ENCODE results near the gene AQP2. TPM values are rescaled to one million over a fixed set of nuclear protein-coding genes. Genes with fewer than 3 reads are reported as not detected.

The AQP2 gene
- polyA plus RNA-seq, 1 of the 3 experiments (the other 2 are of a cell fraction) = not detected

DNA sequence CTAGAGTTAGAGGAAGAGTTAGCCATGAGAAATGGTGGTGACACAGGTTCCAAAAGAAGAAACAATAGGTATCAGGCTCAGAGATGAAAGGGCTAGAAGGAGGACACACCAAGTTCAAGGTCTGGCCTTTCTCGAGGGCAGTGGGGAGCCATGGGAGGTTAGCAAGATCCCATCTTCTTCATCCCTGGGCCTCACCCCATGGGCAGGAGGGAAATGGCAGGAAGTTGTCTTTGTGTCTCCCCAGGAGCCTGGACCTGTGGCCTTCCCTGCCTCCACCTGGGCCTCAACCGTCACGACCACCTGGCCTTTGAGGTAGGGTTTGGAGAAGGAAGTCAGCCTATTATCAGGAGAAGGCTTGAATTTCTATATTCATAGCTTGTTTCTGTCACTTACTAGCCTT lies 5.8 kb upstream of the AQP2 start:
- ChIA-PET POLR2A (interaction anchor here (1.8 kb wide), 1 partner anchor 76 kb away, joined by 5 read pairs; no protein-coding TSS in a partner anchor), CTCF (interaction anchor here (0.8 to 6.1 kb wide), 24 partner anchors 10 to 323 kb away, joined by 3 to 101 read pairs (median 12); partner anchors contain the start of genes AQP5 and COX14)
- no peak overlapping the region for H3K27ac ChIP-seq (ENCODE audit: low read depth in 2 of 2, low read length in 1 of 2)
- no peak overlapping the region for H3K4me3 ChIP-seq (ENCODE audit: low read depth in 2 of 2, low read length in 1 of 2)
- TF ChIP-seq RAD21 (IDR thresholded peaks at IDR 0.05; ENCODE audit: low read length) = no peak
- no peak for TF ChIP-seq TEAD4 (IDR thresholded peaks at IDR 0.05; ENCODE audit: borderline replicate concordance, insufficient read depth)
- no peak for TF ChIP-seq CHD2 (IDR thresholded peaks at IDR 0.05; ENCODE audit: low read length, partially characterized antibody)
- no peak for TF ChIP-seq POLR2AphosphoS5 (IDR thresholded peaks at IDR 0.05; ENCODE audit: low read depth, low read length)
- no peak overlapping the region for H3K9ac ChIP-seq
- no peak overlapping the region; the same call in 1 of the 2 replicates for H3K4me2 ChIP-seq
- H3K27me3 ChIP-seq (ENCODE audit: insufficient read depth) = no peaks in the 10 kb centered on the region
- no peaks in the 10 kb centered on the region for H3K79me2 ChIP-seq (ENCODE audit: insufficient read depth)
- WGBS (ENCODE audit: low lambda C conversion rate) = 94% methylated on average over 3 of the region's 3 CpGs
- H3K9me2 ChIP-seq = no peaks in the 10 kb centered on the region
- no peak for DNase-seq
- no peaks in the 10 kb centered on the region for H3F3A ChIP-seq (replicated peaks; ENCODE audit: insufficient read depth)
- H3K9me3 ChIP-seq = no peaks in the 10 kb centered on the region
- no peak overlapping the region for H2AFZ ChIP-seq (ENCODE audit: low read depth)
- peaks cover 0 to 8% of the 10 kb centered on the region in 2 experiments; a peak in 1 of 4 replicates for H3K4me1 ChIP-seq (ENCODE audit: control insufficient read depth in 1 of 2, insufficient read depth in 2 of 2, low read depth in 1 of 2, low read length in 1 of 2)
- H3K36me3 ChIP-seq (replicated peaks in 1 of 2; ENCODE audit: control insufficient read depth in 1 of 2, insufficient read depth in 2 of 2, low read length in 1 of 2) = no peaks in the 10 kb centered on the region
- no peaks in the 10 kb centered on the region for H4K20me1 ChIP-seq (ENCODE audit: insufficient read depth)

DNA sequence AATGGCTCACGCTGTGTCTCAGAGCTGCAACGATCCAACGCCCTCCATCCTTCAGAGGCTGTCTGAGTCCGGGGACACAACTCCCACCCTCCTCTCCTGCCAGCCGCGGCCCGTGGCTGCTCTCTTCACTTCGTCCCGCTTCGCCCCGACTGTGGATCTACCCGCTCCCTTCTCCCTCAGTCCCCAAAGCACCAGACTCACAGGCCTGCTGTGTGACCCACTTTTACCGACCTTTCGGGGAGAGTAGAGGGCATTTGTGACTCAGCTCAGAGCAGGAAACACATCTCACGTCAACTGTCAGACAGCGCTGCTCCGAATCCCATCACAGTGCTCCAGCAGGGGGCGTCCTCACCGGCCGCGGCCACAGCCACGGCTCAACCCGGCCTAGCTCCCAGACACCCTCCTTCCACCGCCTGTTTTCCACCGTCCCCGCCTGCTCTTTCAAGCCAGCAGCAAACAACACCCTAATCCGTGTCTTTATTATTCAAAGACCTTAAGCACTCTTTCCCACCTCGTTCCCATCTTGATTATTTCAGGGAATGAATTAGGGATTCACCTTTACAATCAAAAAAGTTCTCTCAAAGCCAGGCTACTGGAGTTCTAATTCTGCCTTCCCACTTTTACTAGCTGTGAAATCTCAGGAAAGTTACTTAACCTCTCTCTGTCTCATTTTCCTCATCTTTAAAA lies 5.0 kb upstream of the AQP2 start:
- H2AFZ ChIP-seq (ENCODE audit: low read depth) = peak overlapping the region; percentile 87
- H3K4me2 ChIP-seq = peak overlapping the region; percentile 61
- no peaks in the 10 kb centered on the region for H3K9me3 ChIP-seq
- H3K9ac ChIP-seq = no peak overlapping the region
- WGBS (ENCODE audit: low lambda C conversion rate) = 12% methylated on average over 23 of the region's 28 CpGs
- H3K27me3 ChIP-seq (ENCODE audit: insufficient read depth) = no peaks in the 10 kb centered on the region
- no peaks in the 10 kb centered on the region for H3F3A ChIP-seq (replicated peaks; ENCODE audit: insufficient read depth)
- H3K4me1 ChIP-seq (ENCODE audit: control insufficient read depth in 1 of 2, insufficient read depth in 2 of 2, low read depth in 1 of 2, low read length in 1 of 2) = peaks cover 0 to 17% of the 10 kb centered on the region in 2 experiments; a peak in 1 of 4 replicates
- no peaks in the 10 kb centered on the region for H3K36me3 ChIP-seq (replicated peaks in 1 of 2; ENCODE audit: control insufficient read depth in 1 of 2, insufficient read depth in 2 of 2, low read length in 1 of 2)
- POLR2A ChIA-PET = interaction anchor here (0.8 to 1.8 kb wide), 4 partner anchors 23 to 139 kb away, joined by 3 to 5 read pairs (median 3); partner anchors contain the start of gene SMARCD1
- no peaks in the 10 kb centered on the region for H4K20me1 ChIP-seq (ENCODE audit: insufficient read depth)
- CTCF ChIA-PET = interaction anchor here (0.5 to 6.1 kb wide), 46 partner anchors 10 to 323 kb away, joined by 3 to 101 read pairs (median 6); partner anchors contain the start of genes AQP5, BCDIN3D, COX14 and FAIM2
- DNase-seq = peak; percentile 91
- H3K4me3 ChIP-seq (ENCODE audit: low read depth in 2 of 2, low read length in 1 of 2) = peak overlapping the region; percentile 33 to 36; a peak in 3 of 4 replicates
- H3K27ac ChIP-seq (ENCODE audit: low read depth in 2 of 2, low read length in 1 of 2) = peak overlapping the region in 1 of 2 experiments; percentile 29; a peak in 1 of 4 replicates
- no peaks in the 10 kb centered on the region for H3K9me2 ChIP-seq
- no peaks in the 10 kb centered on the region for H3K79me2 ChIP-seq (ENCODE audit: insufficient read depth)
- no peak for TF ChIP-seq MEF2A (IDR thresholded peaks at IDR 0.05; ENCODE audit: borderline replicate concordance, low read depth)
- TF ChIP-seq, protein P1, sequence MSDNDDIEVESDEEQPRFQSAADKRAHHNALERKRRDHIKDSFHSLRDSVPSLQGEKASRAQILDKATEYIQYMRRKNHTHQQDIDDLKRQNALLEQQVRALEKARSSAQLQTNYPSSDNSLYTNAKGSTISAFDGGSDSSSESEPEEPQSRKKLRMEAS (IDR thresholded peaks at IDR 0.05; ENCODE audit: low read depth) = peak; percentile 70; the same call in 1 of the 2 replicates
- TF ChIP-seq, protein P2, sequence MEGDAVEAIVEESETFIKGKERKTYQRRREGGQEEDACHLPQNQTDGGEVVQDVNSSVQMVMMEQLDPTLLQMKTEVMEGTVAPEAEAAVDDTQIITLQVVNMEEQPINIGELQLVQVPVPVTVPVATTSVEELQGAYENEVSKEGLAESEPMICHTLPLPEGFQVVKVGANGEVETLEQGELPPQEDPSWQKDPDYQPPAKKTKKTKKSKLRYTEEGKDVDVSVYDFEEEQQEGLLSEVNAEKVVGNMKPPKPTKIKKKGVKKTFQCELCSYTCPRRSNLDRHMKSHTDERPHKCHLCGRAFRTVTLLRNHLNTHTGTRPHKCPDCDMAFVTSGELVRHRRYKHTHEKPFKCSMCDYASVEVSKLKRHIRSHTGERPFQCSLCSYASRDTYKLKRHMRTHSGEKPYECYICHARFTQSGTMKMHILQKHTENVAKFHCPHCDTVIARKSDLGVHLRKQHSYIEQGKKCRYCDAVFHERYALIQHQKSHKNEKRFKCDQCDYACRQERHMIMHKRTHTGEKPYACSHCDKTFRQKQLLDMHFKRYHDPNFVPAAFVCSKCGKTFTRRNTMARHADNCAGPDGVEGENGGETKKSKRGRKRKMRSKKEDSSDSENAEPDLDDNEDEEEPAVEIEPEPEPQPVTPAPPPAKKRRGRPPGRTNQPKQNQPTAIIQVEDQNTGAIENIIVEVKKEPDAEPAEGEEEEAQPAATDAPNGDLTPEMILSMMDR (IDR thresholded peaks at IDR 0.05) = peak; percentile 96
- no peak for TF ChIP-seq NRF1 (IDR thresholded peaks at IDR 0.05; ENCODE audit: low read depth, low read length)
- TF ChIP-seq, protein P3, sequence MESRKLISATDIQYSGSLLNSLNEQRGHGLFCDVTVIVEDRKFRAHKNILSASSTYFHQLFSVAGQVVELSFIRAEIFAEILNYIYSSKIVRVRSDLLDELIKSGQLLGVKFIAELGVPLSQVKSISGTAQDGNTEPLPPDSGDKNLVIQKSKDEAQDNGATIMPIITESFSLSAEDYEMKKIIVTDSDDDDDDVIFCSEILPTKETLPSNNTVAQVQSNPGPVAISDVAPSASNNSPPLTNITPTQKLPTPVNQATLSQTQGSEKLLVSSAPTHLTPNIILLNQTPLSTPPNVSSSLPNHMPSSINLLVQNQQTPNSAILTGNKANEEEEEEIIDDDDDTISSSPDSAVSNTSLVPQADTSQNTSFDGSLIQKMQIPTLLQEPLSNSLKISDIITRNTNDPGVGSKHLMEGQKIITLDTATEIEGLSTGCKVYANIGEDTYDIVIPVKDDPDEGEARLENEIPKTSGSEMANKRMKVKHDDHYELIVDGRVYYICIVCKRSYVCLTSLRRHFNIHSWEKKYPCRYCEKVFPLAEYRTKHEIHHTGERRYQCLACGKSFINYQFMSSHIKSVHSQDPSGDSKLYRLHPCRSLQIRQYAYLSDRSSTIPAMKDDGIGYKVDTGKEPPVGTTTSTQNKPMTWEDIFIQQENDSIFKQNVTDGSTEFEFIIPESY (IDR thresholded peaks at IDR 0.05; ENCODE audit: borderline replicate concordance, low read depth) = no peak
- TF ChIP-seq, protein P4, sequence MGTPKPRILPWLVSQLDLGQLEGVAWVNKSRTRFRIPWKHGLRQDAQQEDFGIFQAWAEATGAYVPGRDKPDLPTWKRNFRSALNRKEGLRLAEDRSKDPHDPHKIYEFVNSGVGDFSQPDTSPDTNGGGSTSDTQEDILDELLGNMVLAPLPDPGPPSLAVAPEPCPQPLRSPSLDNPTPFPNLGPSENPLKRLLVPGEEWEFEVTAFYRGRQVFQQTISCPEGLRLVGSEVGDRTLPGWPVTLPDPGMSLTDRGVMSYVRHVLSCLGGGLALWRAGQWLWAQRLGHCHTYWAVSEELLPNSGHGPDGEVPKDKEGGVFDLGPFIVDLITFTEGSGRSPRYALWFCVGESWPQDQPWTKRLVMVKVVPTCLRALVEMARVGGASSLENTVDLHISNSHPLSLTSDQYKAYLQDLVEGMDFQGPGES (IDR thresholded peaks at IDR 0.05; ENCODE audit: low read depth, low read length) = no peak
- TF ChIP-seq EZH2phosphoT487 (IDR thresholded peaks at IDR 0.05; ENCODE audit: borderline replicate concordance, low read depth) = no peak
- peak; percentile 57; the same call in 1 of the 2 replicates for TF ChIP-seq MXI1 (IDR thresholded peaks at IDR 0.05; ENCODE audit: low read depth, low read length)
- TF ChIP-seq ELF1 (IDR thresholded peaks at IDR 0.05) = no peak
- TF ChIP-seq NFIC (IDR thresholded peaks at IDR 0.05; ENCODE audit: borderline replicate concordance) = peak; percentile 28; the same call in 1 of the 2 replicates
- TF ChIP-seq, protein P5, sequence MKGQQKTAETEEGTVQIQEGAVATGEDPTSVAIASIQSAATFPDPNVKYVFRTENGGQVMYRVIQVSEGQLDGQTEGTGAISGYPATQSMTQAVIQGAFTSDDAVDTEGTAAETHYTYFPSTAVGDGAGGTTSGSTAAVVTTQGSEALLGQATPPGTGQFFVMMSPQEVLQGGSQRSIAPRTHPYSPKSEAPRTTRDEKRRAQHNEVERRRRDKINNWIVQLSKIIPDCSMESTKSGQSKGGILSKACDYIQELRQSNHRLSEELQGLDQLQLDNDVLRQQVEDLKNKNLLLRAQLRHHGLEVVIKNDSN (IDR thresholded peaks at IDR 0.05; ENCODE audit: borderline replicate concordance, low read depth) = no peak
- TF ChIP-seq TAF1 (IDR thresholded peaks at IDR 0.05; ENCODE audit: borderline replicate concordance, low read depth, low read length) = no peak
- TF ChIP-seq FOXM1 (IDR thresholded peaks at IDR 0.05; ENCODE audit: low read depth) = no peak
- no peak; a peak in 1 of 4 replicates for TF ChIP-seq EP300 (IDR thresholded peaks at IDR 0.05; ENCODE audit: borderline replicate concordance in 1 of 2, low read depth in 1 of 2, low read length in 1 of 2)
- TF ChIP-seq, protein P6, sequence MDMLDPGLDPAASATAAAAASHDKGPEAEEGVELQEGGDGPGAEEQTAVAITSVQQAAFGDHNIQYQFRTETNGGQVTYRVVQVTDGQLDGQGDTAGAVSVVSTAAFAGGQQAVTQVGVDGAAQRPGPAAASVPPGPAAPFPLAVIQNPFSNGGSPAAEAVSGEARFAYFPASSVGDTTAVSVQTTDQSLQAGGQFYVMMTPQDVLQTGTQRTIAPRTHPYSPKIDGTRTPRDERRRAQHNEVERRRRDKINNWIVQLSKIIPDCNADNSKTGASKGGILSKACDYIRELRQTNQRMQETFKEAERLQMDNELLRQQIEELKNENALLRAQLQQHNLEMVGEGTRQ (IDR thresholded peaks at IDR 0.05; ENCODE audit: borderline replicate concordance, low read depth, low read length) = no peak

Measured in SK-N-SH (cell line).